SJSA1 (cell line): Measurements from ENCODE around the gene FOLR2. TPM values are rescaled to one million over a fixed set of nuclear protein-coding genes. Genes with fewer than 3 reads are reported as not detected.
A peak's percentile ranks its signal among the peaks of the same experiment; 100 is the strongest.
"Not testable (repeated sequence)": the region's sequence is repeated elsewhere in the genome, so short reads cannot be mapped to it uniquely, and the experiment has no call there.

ENCODE experiments used
- DNase-seq, 2 experiments: peaks; one replicate each; pipeline ENCODE4 v3.0.0-alpha.2; 2015 to 2020; ENCODE audit warnings: low spot score in 2 of 2, low read depth in 1 of 2
- H3K27ac ChIP-seq: fragments of 250-450 bp; sonication (Bioruptor Pico); 2 replicates; pipeline ENCODE4 v1.5.1; 2020; ENCODE audit warnings: mild to moderate bottlenecking, moderate library complexity
- H3K27me3 ChIP-seq: fragments of 250-450 bp; sonication (Bioruptor Pico); replicated peaks from 2 replicates; pipeline ENCODE4 v1.5.1; 2020; ENCODE audit warnings: mild to moderate bottlenecking, moderate library complexity
- H3K36me3 ChIP-seq: fragments of 250-450 bp; sonication (Bioruptor Pico); 2 replicates; pipeline ENCODE4 v1.5.1; 2020; ENCODE audit warnings: mild to moderate bottlenecking
- H3K4me1 ChIP-seq: fragments of 250-450 bp; sonication (Bioruptor Pico); replicated peaks from 2 replicates; pipeline ENCODE4 v1.6.1; 2021; ENCODE audit warnings: mild to moderate bottlenecking
- H3K4me3 ChIP-seq: fragments of 250-450 bp; sonication (Bioruptor Pico); 2 replicates; pipeline ENCODE4 v1.5.1; 2020; ENCODE audit warnings: mild to moderate bottlenecking
- H3K9me3 ChIP-seq: fragments of 250-450 bp; sonication (Bioruptor Pico); replicated peaks from 2 replicates; pipeline ENCODE4 v1.5.1; 2020; ENCODE audit warnings: mild to moderate bottlenecking
- total RNA-seq: library from RNA; depleted of rRNA; stranded (reverse); fragments of >200 nt; shearing (Covaris generic); gene quantifications from 2 replicates; pipeline ENCODE4 v1.2.3, GENCODE V29; 2014; rRNA removed

The FOLR2 gene
- not detected in 2 replicates for total RNA-seq

DNA sequence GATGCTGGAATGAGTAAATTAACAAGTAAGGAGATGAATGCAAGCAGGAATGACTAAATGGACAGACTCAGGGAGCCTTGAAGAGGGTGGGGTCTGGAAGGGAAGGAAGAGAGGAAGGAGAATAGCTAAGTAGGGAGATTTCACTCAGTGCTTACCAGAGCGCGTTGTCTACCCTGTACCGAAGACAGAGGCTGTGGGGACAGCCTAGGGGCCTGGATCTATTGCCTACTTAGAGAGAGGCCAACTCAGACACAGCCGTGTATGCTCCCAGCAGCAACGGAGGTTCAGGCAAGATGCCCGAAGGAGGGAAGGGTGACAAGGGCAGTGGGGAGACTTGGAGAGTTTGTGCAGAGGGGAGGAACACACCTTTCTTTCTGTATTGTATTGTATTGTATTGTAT, at the start of gene FOLR2:
FOLR2 (plus strand) TSS at position 157 of the 400 bp plus-strand sequence. CDS start 1,791 bp downstream, outside the sequence.
- Histone ChIP-seq H3K4me3 (no peak within 1 kb of the TSS), H3K4me1 (no peaks in the 10 kb centered on the region), H3K27me3 (no peaks in the 10 kb centered on the region), H3K27ac (no peak within 1 kb of the TSS), H3K9me3 (no peaks in the 10 kb centered on the region), H3K36me3 (no peaks in the 10 kb centered on the region)
- no peak for DNase-seq

DNA sequence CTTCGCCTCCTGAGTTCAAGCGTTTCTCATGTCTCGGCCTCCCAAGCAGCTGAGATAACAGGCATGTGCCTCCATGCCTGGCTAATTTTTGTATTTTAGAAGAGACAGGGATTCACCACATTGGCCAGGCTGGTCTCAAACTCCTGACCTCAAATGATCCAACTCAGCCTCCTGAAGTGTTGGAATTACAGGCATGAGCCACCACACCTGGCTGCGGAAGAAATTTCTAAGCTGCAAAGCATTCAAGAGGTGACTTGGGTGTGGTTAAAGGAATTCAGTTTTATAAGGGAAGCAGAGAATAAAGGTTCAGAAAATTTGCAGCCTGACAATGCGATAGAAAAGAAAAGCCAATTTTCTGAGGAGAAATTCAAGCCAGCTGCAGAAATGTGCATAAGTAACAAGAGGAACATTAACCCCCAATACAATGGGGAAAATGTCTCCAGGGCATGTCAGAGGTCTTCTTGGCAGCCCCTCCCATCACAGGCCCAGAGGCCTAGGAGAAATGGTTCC, 47.5 kb upstream of the FOLR2 start:
- DNase-seq, H3K27ac ChIP-seq, H3K27me3 ChIP-seq: not testable (repeated sequence)

DNA sequence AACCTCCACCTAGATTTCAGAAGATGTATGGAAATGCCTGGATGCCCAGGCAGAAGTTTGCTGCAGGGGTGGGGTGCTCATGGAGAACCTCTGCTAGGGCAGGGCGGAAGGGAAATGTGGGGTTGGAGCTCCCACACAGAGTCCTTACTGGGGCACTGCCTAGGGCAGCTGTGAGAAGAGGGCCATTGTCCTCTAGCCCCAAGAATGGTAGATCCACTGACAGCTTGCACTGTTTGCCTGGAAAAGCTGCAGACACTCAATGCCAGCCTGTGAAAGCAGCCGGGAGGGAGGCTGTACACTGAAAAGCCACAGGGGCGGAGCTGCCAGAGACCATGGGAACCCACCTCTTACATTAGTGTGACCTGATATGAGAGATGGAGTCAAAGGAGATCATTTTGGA, 46.8 kb upstream of the FOLR2 start:
- not testable (repeated sequence) for H3K9me3 ChIP-seq, H3K27me3 ChIP-seq, H3K4me1 ChIP-seq, H3K36me3 ChIP-seq, H3K27ac ChIP-seq, H3K4me3 ChIP-seq, DNase-seq

More for the DNA sequence above, 47.5 kb upstream of the FOLR2 start:
- H3K36me3 ChIP-seq, H3K4me3 ChIP-seq, H3K9me3 ChIP-seq, H3K4me1 ChIP-seq: not testable (repeated sequence)

DNA sequence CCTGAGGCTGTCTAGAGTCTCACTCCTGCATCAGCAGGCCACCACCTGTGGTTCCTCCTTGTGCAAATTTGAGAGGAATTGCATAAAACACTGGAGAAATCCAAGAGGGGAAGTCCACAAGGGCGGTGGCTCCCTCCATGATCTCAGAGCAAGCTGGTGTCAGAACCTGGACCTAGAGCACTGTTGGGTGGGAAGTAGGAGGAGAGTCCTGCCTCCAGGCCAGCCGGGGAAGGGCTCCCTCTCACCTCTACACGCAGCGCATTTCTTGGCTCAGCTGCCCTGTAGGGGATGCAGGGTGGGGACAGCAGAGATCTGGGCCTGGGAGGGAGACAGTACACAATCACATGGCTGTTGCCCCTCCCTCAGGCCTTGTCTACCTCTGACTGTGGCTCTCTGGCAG, 44.6 kb upstream of the FOLR2 start:
- not testable (repeated sequence) for H3K4me3 ChIP-seq, H3K27me3 ChIP-seq, DNase-seq, H3K27ac ChIP-seq, H3K36me3 ChIP-seq, H3K4me1 ChIP-seq, H3K9me3 ChIP-seq

DNA sequence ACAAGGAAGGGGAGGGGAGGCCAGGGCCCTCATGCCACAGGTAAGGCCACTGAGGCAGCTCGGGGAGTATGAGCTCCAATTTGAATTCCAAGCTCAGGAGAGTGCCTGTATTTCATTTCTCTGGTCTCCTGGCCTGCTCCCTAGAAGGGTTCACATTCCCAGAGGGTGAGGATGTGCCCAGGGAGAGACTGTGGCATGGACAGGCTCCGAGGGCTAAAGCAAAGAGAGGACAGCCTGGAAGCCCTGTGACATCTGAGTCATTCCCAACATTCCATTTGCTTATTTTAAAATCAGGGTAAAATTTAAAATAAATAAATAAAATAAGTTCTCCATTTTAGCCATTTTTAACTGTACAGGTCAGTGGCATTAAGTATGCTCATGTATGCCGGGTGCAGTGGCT, 43.3 kb upstream of the FOLR2 start:
- no peak for DNase-seq
- H3K27me3 ChIP-seq, result no peaks in the 10 kb centered on the region
- no peaks in the 10 kb centered on the region for H3K9me3 ChIP-seq
- no peak overlapping the region for H3K4me3 ChIP-seq
- no peaks in the 10 kb centered on the region for H3K4me1 ChIP-seq
- no peak overlapping the region for H3K27ac ChIP-seq
- no peaks in the 10 kb centered on the region for H3K36me3 ChIP-seq

DNA sequence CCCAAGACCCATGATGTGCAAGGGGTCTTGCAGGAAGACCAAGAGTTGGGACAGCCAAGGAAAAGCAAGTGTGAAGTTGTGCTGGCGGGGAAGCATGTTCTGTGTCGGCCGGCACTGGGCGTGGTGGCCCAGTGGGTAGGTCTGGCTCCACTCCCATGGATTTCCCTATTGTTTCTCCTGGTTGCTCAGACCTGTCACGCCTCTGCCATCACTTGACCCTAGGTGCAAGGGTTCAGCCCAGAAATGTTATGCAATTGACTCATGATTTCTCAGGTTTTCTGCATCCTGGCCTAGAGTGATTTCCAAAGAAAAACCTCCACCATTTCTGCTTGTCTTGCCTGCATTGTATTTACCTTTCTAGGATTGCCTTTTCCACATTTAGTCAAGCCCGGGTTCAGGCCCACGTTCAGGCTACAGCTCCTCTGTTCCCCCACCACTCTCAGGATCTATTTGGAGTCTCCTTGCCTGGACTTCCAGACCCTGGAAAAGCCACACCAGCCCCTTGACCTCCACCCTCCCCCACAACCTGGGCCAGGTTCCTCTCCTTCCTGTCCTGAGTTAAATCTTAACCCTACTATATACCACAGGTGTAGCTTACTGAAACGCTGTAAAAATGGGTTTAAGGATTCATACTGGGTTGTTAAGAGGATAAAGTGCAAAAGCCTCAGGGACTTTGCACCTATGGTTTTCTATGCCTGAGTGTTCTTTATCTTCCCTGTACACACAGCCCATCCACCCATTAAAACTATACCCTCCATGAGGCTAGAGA, 42.1 kb upstream of the FOLR2 start:
- no peak for DNase-seq
- Histone ChIP-seq H3K27ac (no peak overlapping the region), H3K36me3 (no peaks in the 10 kb centered on the region), H3K4me3 (no peak overlapping the region), H3K4me1 (peaks cover 7% of the 10 kb centered on the region; the same call in 1 of the 2 replicates), H3K27me3 (no peaks in the 10 kb centered on the region), H3K9me3 (no peaks in the 10 kb centered on the region)

DNA sequence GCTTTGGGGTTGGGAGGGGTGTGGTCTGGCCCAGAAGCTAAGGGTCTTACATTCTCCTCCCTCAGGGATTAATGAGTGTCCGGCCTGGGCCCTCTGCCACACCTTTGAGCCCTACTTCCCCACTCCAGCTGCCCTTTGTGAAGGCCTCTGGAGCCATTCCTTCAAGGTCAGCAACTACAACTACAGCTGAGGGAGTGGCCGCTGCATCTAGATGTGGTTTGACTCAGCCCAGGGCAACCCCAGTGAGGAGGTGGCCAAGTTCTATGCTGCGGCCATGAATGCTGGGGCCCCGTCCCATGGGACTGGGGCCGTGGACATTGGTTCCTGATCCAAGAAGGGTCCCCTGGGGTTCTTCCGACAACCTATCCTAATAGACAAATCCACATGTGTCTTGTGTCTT, 38.9 kb upstream of the FOLR2 start:
- Histone ChIP-seq H3K4me1 (peaks cover 7% of the 10 kb centered on the region; the same call in 1 of the 2 replicates), H3K27me3 (no peaks in the 10 kb centered on the region), H3K27ac (no peak overlapping the region), H3K9me3 (no peaks in the 10 kb centered on the region), H3K4me3 (no peak overlapping the region), H3K36me3 (no peaks in the 10 kb centered on the region)
- DNase-seq, result no peak

DNA sequence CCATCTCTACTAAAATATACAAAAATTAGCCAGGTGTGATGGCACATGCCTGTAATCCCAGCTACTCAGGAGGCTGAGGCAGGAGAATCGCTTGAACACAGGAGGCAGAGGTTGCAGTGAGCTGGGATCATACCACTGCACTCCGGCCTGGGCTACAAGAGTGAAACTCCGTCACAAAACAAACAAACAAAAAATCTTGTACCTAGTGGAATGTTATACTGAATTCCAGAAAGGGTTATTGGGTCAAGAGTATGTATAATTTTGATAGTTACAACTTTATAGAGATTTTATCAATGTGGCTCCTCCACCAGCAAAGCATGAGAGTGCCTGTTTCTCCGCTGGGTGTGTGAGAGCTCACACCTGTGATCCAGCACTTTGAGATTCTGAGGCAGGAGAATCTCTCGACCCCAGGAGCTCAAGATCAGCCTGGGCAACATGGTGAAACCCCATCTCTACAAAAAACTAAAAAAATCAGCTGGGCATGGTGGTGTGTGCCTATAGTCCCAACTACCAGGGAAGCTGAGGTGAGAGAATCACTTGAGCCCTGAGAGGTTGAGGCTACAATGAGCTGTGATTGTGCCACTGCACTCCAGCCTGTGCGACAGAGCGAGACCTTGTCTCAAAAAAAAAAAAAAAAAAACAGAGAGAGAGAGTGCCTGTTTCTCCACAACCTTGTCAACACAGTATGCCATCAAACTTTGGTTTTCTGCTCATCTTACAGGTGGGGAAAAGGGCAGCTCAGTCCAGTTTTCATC, 37.4 kb upstream of the FOLR2 start:
- Histone ChIP-seq H3K27ac (no peak overlapping the region), H3K27me3 (no peaks in the 10 kb centered on the region), H3K9me3 (no peaks in the 10 kb centered on the region), H3K4me1 (peaks cover 7% of the 10 kb centered on the region; the same call in 1 of the 2 replicates), H3K4me3 (no peak overlapping the region), H3K36me3 (no peaks in the 10 kb centered on the region)
- peak in 1 of 2 experiments; percentile 2 for DNase-seq

DNA sequence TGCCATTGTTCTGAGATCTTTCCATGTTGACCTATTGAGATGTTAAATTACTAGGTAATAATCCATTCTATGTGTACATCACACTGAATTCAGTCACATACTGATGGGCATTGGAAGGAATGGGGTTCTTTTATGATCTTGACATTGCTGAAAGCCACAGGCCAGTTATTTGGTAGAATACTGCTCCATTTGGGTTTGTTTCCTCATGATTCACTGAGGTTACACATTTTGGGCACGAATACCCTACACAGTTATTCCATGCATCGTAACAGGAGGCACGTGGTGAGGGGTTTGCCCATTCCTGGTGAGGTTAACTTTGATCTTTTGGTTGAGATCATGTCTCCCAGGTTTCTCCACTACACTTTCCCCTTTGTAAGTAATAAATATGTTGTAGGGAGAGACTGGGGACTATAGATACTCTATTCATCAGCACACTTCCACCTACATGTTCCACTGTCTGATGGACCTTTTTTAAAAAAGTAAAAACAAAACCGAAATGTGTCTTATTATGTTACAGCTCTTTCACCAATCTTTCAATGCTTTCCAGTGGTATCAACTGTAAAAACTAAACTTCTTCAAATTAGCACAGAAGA, 36.7 kb upstream of the FOLR2 start:
- Histone ChIP-seq H3K27ac (no peak overlapping the region), H3K4me3 (no peak overlapping the region), H3K36me3 (no peaks in the 10 kb centered on the region), H3K9me3 (no peaks in the 10 kb centered on the region), H3K27me3 (no peaks in the 10 kb centered on the region), H3K4me1 (peaks cover 7% of the 10 kb centered on the region; the same call in 1 of the 2 replicates)
- no peak for DNase-seq

DNA sequence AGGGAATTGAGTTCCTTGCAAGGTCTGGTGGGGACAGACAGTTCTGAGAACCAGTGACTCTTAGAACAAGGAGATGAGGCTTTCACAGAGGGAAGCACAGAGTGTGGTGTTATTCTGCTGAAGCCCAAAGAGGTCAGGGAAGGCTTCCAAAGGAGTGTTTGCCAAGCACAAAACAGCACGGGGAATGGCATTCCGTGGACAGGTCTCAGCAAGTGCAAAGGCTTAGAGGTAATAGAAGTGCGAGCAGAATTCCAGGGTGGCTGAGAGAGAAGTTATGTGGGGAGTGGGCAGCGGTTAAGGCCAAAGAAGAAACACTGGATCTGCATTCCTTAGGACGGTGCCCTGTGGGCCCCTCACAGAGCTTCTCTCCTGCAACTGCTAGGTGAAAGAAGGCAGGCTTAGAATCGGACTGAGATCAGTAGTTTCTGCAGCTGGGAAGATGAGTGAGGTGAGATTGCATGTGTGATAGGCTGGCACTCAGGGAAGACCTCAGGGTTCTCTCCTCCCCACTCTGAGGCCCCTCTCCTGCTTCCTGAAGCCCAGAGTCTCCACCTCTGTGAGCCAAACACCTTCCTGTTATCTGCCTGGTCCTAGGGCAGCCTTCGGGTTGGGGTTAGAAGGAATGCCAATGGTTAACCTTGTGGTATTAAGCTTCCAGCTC, 35.6 kb upstream of the FOLR2 start:
- not testable (repeated sequence) for DNase-seq, H3K36me3 ChIP-seq, H3K27me3 ChIP-seq, H3K4me3 ChIP-seq, H3K4me1 ChIP-seq, H3K27ac ChIP-seq, H3K9me3 ChIP-seq

DNA sequence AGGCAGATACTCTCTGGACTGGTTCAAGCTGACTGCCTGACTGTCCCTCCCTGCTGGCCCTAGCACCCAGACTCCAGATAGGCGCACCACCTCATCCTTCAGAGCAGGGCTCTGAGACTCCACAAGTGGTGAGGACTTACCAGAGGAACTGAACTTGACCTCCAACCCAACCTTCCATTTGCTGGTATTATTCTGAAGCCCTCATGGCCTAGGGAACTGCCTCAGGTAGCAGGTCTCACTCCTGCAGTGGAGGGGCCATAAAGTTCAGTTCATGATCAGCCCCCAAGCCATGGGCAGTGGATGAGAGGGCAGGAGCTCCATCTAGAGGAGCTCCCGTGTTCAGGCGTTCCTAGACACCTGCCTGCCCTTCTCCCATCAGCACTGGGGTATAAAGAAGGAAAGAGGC, 35.0 kb upstream of the FOLR2 start:
- not testable (repeated sequence) for H3K9me3 ChIP-seq, H3K4me1 ChIP-seq, H3K4me3 ChIP-seq, H3K27me3 ChIP-seq, H3K36me3 ChIP-seq, H3K27ac ChIP-seq, DNase-seq

DNA sequence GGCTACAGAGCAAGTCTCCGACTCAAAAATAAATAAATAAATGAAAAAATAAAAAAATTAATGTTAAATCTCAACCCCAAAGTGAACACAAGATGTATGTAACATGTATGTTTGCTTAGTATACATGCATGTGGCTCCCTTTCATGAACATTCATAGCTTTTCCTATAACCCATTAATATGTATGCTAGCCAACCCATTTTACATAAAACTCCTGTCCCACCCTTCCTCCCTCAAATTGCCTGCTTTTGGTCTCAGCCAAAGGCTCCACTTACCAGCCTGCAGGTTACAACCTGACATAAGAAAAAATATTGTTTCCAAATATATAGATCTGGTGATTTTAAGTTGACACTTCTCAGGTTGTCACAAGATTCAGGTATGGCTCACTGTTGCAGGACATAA, 28.3 kb upstream of the FOLR2 start:
- H3K4me1 ChIP-seq, result no peaks in the 10 kb centered on the region
- H3K27me3 ChIP-seq, result no peaks in the 10 kb centered on the region
- no peak overlapping the region for H3K4me3 ChIP-seq
- H3K9me3 ChIP-seq, result no peaks in the 10 kb centered on the region
- DNase-seq, result no peak
- H3K27ac ChIP-seq, result no peak overlapping the region
- H3K36me3 ChIP-seq, result no peaks in the 10 kb centered on the region

DNA sequence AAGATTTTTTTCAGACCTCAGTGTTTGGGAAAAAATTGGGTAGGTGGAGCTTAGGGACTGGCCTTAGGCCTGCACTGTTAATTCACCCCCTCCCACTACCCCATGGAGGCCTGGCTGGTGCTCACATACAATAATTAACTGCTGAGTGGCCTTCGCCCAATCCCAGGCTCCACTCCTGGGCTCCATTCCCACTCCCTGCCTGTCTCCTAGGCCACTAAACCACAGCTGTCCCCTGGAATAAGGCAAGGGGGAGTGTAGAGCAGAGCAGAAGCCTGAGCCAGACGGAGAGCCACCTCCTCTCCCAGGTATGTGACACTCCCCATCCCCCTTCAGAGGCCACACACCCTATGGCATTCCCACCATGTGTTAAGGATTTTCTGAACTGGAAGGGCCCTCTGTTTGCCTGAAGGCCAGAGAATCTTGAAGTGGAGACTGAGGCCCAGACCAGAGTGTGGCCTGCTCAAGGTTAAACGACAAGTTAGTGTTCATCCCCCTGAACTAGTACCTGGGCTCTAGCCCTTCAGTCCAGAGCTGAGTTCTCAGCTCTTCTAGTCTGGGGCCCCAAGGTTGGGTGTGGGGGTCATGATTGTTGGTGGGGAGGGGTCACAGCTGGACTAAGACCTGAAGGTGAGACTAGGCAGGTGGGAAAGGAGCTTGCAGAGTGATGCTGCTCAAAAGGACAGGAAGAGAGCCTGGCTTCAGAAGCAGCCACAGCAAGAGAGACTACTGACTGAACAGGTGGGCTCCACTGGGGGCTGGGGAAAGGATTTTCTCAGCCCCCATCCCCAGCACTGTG, 26.9 kb upstream of the FOLR2 start:
- Histone ChIP-seq H3K4me3 (no peak overlapping the region), H3K27me3 (no peaks in the 10 kb centered on the region), H3K27ac (no peak overlapping the region), H3K4me1 (no peaks in the 10 kb centered on the region), H3K9me3 (no peaks in the 10 kb centered on the region), H3K36me3 (no peaks in the 10 kb centered on the region)
- DNase-seq, result no peak
